HG03432 (cell line): Measurements from ENCODE around the gene USP34.
"Not testable (repeated sequence)": the region's sequence is repeated elsewhere in the genome, so short reads cannot be mapped to it uniquely, and the experiment has no call there.

Experiments used
- ATAC-seq: cut with Tn5 transposase; IDR thresholded peaks from one replicate; pipeline ENCODE4 v1.9.1; 2021; ENCODE audit warnings: mild to moderate bottlenecking, moderate library complexity; ENCODE audit not compliant: unreplicated experiment

Gene USP34

DNA sequence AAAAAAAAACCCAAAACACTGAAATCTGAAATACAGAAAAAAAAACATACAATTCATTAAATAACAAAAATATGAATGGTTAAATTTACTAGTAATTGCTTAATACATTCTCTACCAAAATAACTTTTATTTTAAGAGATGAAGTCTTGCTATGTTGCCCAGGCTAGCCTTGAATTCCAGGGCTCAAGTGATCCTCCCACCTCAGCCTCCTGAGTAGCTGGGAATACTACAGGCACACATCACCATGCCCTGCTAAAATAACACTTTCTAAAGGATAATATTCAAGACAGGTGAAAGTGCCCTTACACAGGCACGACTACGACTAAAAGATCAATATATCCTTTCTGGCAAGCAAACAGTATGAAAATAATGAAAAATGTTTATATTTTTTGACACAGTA, 9.5 kb downstream of the USP34 start:
- no peak for ATAC-seq

DNA sequence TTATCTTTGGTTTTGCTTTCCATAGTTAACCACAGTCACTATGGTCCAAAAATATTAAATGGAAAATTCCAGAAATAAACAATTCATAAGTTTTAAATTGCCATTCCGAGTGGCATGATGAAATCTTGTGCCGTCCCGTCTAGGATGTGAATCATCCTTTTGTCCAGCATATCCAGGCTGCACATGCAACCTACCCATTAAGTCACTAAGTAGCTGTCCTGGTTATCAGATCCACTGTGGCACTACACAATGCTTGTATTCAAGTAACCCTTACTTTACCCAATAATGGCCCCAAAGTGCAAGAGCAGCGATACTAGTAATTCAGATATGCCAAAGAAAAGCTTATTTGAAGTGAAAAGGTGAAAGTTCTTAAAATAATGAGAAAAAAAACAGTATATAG, 10.7 kb downstream of the USP34 start:
- no peak for ATAC-seq

DNA sequence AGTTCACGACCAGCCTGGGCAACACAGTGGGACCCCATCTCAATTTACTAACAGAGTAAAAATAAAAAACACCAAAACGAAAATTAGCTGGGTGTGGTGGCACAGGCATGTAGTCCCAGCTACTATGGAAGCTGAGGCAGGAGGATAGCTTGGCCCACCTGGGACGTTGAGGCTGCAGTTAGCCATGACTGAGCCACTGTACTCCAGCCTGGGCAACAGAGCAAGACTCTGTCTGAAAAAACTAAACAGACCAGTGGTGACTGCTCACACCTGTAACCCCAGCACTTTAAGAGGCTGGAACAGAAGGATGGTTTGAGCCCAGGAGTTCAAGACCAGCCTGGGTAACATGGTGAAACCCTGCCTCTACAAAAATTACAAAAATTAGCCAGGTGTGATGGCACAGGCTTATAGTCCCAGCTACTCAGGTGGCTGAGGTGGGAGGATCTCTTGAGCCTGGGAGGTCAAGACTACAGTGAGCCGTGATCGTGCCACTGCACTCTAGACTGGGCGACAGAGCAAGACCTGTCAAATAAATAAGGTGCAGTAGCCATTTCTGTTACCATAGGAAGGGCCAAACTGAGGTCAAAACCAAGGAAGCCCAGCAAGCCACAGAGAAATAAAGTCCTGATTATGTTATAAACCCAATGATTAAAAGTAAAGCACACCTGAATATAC, 14.0 kb downstream of the USP34 start:
- ATAC-seq, result no peak

DNA sequence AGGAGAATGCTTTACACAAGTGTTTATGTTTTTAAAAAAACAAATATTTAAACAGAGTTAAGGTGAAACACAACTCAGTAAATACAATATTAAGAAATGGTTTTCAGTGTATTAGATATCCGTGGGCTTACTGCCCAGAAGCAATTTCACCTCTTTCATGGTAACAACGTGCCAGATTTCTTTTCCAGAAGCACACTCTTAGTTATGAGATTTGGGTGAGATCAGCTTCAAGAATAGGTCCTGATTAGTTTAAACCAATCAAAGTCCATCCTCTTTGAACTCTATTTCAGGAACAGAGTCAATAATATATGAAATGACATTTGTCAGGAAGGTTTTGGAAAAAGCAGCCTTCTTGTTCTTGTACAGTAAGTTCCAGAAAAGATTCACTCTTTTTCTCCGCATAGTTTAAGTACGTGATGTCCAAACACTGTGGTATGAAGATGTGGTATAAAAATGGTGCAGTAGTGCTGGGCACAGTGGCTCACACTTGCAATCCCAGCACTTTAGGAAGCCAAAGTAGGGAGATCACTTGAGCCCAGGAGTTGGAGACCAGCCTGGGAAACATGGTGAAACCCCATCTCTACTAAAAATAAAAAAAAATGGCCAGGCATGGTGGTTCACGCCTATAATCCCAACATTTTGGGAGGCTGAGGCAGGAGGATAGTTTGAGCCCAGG, 14.7 kb downstream of the USP34 start:
- ATAC-seq, result no peak

DNA sequence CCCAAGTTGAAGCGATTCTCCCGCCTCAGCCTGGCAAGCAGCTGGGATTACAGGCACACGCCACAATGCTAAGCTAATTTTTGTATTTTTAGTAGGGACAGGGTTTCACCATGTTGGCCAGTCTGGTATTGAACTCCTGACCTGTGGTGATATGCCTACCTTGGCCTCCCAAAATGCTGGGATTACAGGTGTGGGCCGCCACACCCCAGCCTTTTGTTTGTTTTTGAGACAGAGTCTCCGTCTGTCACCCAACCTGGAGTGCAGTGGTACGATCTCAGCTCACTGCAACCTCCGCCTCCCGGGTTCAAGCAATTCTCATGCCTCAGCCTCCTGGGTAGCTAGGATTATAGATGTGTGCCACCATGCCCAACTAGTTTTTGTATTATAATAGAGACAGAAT, 15.9 kb downstream of the USP34 start:
- not testable (repeated sequence) for ATAC-seq

DNA sequence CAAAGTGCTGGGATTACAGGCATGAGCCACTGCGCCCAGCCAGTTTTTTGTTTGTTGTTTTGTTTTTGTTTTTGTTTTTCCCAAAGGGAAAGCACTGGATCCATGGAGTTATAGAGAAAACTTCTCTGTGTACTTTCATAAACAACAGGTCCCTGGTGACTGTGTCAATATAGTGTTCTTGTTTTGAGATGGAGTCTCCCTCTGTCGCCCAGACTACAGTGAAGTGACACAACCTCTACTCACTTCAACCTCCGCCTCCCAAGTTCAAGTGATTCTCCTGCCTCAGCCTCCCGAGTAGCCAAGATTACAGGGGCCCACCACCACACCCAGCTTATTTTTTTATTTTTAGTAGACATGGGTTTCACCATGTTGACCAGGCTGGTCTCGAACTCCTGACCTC, 16.5 kb downstream of the USP34 start:
- ATAC-seq, result no peak

DNA sequence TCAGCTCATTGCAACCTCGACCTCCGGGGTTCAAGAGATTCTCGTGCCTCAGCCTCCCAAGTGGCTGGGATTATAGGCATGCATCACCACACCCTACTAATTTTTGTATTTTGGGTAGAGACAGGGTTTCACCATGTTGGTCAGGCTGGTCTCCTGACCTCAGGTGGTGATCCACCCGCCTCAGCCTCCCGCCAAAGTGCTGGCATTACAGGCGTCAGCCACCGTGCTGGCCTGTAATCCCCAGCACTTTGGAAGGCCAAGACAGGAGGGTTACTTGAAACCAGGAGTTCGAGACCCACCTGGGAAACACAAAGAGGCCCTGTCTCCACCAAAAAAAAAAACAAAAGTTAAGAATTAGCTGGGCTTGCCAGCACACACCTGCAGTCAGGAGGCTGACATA, 18.5 kb downstream of the USP34 start:
- ATAC-seq, result no peak

DNA sequence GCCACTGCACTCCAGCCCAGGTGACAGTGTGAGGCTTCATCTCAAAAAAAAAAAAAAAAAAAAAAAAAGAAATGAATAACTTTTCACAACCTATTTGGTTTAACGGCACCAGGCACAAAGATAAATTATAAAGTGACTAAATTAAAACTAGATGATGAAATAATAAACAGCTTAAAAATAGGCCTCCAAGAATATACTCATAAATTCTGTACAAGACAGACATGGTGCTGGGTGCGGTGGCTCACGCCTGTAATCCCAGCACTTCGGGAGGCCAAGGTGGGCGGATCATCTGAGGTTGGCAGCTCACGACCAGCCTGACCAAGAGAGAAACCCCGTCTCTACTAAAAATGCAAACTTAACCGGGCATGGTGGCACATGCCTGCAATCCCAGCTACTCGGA, 19.7 kb downstream of the USP34 start:
- no peak for ATAC-seq

DNA sequence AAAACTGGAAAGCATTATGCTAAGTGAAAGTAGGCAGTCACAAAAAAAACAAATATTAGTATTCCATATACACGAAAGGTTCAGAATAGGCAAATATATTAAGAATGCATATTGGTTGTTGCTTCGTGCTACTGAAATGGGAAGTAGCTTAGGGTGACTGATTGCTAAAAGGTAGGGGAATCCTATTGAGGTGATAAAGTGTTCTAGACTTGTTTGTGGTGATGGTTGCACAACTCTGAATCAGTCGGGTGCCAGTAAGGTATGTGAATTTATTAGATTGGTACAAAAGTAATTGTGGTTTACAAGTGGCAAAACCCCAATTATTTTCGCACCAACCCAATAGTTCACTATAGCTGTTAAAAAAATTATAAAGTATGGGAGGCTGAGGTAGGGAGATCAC, 20.7 kb downstream of the USP34 start:
- ATAC-seq, result peak; percentile 66

DNA sequence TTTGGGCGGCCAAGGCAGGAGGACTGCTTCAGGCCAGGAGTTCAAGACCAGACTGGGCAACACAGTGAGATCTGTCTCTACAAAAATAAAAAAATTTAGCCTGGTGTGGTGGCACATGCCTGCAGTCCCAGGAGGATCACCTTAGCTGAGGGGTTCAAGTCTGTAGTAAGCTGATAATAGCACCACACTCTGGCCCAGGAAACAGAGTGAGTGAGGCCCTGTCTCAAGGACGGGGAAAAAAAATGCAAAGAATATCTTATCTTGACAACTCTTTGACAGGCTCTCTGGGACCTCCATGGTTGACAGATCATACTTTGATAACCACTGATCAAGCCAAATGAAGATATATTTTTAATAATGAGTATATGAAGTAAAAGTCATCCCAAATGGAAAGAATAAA, 22.7 kb downstream of the USP34 start:
- ATAC-seq, result no peak

DNA sequence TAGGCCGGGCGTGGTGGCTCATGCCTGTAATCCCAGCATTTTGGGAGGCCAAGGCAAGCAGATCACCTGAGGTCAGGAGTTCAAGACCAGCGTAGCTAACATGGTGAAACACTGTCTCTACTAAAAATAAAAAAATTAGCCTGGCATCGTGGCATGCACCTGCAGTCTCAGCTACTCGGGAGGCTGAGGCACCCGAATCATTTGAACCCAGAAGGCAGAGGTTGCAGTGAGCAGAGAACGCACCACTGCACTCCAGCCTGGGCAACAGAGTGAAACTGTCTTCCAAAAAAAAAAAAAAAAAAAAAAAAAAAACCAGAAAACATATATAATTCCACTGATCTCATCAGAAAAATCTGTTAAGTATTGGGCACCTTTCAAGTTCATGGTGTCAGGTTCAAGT, 23.9 kb downstream of the USP34 start:
- ATAC-seq, result not testable (repeated sequence)

DNA sequence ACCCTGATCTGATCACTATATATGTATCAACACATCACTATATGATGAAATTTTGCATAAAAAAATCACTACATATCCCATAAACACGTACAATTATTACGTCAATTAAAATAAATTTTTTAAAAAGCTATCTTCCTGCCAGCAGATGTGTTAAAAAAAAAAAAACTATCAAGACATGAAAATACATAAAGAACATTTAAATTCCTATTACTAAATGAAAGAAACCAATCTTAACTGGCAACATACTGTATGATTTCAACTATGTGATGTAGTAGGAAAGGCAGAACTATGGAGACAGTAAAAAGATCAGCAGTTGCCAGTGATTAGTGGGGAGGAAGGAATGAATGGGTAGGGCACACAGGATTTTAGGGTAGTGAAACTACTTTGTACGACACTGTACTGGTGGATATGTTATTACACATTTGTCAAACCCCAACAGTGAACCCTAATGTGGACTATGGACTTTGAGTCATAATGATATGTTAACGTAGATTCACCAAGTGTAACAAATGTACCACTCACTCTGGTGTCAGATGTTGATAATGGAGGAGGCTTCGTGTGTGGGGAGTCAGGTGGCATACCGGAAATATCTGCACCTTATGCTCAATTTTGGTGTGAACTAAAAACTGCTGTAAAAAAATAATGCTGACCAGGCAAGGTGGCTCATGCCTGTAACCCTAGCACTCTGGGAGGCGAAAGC, 27.4 kb downstream of the USP34 start:
- ATAC-seq, result peak; percentile 95

DNA sequence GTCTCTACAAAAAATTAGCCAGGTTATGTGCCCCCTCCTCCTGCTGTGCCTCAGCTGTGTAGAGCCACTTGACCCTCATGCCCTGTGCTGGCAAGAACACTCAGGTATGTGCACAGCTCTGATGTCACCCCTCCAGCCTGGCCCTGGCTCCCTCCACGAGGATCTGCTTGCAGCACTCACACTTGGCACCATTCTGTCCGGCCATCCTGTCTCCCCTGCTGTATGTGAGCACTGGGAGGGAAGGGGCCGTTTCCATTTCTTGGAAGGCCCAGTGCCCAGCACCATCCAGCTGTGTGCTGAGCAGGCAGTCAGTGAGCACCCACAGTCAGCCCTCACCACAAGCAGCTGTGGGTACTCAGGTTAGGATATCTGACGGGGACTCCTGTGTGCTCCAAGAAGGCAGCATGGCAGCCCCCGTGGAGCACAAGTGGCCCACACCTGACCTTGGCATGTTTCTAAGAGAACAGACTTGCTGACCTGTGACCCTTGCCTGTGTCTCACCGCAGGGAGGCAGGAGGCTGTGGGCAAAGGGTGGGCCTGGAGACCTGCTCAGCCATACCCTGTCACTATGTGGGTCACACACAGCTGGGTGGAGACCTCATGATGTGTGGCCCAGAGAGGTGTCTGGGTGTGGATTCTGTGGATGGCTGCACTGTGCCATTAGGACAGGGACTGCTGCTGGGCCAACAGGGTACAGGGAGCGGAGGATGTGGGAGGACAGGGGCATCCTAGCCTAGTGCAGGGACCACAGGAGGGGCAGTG, 31.5 kb downstream of the USP34 start:
- ATAC-seq, result no peak

DNA sequence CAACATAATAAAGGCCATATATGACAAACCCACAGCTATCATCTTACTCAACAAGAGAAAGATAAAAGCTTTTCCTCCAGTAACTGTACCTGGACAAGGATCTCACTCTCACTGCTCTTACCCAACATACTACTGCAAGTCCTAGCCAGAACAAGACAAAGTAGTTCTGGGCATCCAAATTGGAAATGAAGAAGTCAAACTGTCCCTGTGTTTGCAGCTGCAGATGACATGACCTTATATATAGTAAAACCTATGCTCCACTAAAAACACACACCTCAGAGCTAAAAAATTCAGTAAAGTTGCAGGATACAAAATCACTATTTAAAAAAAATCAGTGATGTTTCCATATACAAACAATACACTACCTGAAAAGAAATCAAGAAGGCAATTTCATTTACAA, 32.2 kb downstream of the USP34 start:
- no peak for ATAC-seq

DNA sequence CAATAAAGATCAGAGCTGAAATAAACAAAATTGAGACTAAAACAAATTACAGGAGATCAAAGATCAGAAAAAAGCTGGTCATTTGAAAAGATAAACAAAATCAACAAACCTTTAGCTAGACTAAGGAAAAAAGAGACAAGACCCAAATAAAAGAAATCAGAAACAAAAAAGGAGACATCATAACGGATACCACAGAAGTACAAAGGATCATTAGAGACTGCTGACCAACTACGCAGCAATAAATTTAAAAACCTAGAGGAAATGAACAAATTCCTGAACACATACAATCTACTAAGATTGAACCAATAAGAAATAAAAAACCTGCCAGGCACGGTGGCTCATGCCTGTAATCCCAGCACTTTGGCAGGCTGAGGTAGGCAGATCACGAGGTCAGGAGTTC, 33.7 kb downstream of the USP34 start:
- ATAC-seq, result no peak

DNA sequence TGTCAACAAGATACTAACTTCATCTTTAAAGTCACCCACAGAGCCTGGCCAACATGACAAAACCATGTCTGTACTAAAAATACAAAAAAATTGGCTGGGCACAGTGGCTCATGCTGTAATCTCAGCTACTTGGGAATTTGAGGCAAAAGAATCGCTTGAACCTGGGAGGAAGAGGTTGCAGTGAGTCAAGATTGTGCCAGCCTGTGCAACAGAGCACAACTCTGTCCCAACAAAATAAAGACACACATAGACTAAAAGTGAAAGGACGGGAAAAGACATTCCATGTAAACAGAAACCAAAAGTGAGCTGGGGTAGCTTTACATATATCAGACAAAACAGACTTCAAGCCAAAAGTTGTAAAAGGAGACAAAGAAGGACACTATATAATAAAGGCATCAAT, 34.8 kb downstream of the USP34 start:
- ATAC-seq, result no peak

DNA sequence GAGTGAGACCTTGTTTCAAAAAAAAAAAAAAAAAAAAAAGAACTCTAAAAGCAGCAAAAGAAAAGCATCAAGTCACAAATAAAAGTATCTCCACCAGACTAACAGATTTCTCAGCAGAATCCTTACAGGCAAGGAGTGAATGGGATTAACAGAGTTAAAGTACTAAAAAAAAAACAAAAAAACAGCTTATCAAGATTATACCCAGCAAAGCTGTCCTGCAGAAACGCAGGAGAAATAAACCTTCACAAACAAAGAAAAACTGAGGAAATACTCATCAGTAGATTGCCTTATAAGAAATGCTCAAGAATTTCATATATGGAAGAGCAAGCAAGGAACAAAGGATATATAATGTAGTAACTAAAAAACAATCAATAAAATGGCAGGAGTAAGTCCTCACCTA, 35.6 kb downstream of the USP34 start:
- ATAC-seq, result no peak

DNA sequence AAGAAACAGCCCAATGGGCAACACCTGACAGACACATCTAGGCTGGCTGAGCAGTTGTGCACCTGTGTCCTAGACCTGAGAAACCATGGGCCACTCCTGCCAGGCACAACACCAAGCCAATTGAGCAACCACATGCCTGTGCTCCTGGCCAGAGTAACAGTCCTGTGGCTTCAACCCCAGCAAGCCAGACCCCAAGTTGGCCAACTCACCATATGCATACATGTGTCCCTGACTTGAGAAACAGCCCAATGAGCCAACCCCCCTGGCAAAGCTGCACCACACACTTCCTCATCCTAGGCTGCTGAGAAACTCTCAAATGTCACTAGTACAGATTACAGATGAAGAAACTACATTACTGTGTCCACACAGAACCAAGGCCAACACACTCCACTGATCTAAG, 36.6 kb downstream of the USP34 start:
- ATAC-seq, result peak; percentile 53

DNA sequence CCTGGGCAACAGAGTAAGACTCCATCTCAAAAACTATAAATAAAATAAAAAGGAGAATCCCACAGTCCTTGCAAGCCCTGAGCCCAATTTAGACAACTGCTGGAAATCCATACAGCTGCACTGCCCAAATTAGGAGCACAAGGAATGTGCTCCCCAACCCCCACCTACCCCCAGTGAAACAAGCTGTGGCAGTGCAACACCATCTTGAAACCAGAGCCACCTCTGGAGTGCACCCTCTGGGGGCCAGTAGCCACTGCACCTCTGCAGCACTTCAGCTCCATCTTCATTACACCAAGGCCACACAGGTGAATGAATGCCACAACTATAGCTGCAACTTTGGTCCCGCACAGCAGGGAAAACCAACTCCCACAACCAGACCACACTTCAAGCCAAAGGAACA, 37.3 kb downstream of the USP34 start:
- ATAC-seq, result no peak

DNA sequence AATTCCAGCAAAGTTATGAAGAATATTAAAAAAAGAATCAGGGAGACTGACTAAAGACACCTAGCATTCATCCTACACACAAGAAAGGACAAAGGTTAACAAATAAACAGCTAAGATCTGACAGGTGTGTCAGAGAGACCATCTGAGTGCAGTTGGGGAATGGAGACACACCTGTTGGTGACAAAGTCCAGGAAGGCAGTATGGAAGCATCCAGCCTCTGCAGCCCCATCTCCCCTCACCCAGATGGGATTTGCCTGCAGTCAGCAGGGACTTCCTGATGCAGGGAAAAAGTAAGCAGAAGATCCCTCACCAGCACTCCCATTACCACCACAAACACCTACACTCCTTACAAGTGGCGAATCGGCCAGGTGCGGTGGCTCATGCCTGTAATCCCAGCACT, 37.9 kb downstream of the USP34 start:
- no peak for ATAC-seq

DNA sequence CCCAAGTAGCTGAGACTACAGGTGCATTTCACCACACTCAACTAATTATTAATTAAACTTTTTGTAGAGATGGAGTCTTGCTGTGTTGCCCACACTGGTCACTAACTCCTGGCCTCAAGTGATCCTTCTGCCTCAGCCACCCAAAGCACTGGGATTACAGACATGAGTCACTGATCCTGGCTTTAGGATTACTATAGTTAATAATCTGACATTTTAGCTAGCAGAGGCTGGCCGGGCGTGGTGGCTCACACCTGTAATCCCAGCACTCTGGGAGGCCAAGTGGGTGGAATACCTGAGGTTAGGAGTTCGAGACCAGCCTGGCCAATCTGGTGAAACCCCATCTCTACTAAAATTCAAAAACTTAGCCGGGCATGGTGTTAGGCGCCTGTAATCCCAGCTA, 39.5 kb downstream of the USP34 start:
- ATAC-seq, result no peak
